NCI-H1436 (cell line): ENCODE measurements around the gene SMOC2.

Experiments used
- DNase-seq: peaks from one replicate; lab custom pipeline; 2025; lab: John Stamatoyannopoulos, UW

Gene SMOC2

DNA sequence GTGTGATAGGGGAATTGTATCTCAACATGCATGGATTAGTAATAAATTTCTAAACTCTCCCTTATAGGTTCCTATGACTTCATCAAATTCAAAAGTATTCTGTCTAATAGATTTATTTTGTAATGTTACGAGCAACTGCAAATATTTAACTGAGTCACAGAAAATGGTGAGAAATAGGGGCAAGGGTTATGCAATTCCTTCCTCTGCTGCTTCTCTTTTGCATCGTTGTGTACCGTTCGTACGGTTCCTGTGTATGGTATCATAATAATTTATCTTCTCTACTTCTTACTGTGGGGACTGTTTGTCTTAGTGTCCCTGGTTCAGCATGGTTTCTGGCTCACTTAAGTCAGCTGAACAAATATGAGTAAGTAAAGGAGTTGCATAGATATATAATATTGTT, 44.8 kb downstream of the SMOC2 start:
- DNase-seq = no peak

DNA sequence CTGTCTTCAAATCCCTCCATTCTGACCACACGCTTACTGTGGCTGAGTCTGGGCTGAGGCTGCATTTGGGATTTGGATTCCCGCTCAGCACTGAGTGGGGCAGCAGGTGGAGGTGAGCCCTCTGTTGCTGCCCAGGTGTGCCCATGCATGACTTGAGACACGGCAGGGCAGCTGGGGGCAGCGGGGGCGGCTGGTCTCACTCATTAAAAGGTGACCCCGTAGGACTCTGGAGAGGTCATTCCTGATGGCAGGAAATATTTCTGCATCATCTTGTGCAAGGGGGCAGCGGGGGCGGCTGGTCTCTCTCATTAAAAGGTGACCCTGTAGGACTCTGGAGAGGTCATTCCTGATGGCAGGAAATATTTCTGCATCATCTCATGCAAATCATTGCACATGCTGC, 49.8 kb downstream of the SMOC2 start:
- DNase-seq = no peak

GRCh38 chr6:168493976-168494375, 53.0 kb downstream of the SMOC2 start:
- no peak for DNase-seq

DNA sequence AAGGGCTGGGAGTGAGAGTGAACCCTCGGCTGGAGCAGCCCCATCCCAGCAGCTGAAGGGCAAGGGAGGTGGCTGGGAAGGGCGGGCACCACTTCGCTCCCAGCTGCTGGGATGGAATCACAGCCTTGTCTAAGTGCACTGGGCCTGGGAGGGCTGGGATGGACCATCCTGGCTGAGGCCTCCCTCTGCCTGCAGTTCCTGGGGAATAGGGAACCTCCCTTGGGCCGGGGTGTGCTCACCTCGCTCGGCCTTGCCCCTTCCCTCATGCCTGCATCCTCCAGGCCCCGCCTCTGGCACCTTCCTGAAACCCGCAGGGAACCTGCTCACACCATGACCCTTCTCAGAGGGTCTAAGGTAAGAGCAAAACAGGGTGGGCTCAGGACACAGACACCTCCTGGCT, 53.7 kb downstream of the SMOC2 start:
- DNase-seq = no peak

DNA sequence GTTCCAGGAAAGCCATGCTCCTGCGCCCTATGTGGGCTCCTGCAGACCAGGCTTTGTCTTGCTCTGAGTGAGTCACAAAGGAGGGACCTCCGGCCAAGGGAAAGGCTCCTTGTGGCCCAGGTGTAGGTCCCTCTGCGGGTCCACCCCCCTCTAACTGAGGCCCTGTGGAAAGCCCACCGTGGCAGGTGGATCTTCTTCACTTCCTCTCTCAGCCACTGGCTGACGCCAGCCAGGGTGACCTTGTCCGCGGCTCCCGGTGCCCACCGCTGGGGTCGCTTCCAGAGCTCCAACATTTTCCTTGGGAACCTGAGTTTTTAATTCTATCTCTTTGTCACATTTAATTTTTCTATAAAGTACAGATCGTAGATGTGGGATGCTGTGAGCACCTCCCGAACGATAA, 54.1 kb downstream of the SMOC2 start:
- no peak for DNase-seq

DNA sequence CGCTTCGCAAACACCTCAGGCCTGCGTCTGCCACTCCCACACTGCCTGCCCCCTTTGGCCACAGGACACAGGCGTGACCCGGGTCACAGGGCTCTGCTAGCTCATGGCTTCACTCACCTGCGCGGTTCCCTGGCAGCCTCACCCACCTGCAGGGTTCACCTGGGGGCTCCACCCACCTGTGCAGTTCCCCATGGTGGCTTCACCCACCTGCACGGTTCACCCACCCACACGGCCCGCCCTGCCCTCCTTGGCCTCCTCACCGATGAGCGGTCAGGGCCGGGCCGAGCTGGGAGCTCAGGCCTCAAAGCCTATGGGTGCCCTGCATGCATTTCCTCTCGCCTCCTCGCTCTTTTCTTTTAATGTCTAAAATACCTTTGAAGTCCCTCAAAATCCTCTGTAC, 54.7 kb downstream of the SMOC2 start:
- DNase-seq = no peak

DNA sequence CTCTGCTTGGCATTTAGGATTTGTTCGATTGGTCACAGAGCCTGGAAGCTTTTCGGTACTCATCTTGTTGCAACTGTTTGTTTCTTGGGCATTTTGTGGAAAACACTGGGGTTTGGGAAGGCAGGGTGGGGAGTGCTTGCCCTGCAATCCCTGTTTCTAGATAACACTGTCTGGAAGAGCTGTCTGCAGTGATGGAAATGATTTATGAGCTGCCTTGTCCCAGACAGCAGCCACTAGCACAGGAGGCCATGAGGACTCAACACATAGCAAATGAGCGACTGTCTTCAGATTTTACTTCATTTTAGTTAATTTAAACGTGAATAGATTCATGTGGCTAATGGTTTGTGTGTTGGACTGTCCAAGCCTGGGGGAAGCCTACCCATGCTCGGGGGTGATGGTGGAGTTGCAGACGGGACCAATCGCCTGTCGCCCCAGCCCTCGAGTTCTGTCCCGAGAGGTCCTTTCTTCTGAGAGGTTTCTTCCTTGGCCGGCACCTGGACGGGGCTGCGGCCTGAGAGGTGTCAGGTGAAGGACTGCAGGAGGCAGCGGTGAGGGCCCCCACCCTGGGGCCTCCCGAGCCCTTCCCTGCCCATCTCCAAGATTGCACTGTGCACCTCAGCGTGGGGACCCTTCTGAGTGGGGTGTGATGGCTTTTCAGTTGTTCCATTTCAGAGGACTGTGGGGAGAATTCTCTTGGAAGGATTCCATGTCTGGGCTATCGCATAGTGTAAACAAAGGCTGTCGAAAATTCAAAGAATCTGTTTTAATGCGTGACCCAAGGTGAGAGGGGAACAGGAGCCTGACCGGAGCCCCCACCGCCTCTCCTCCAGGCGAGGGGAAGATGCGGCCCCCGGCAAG, 55.4 kb downstream of the SMOC2 start:
- no peak for DNase-seq

DNA sequence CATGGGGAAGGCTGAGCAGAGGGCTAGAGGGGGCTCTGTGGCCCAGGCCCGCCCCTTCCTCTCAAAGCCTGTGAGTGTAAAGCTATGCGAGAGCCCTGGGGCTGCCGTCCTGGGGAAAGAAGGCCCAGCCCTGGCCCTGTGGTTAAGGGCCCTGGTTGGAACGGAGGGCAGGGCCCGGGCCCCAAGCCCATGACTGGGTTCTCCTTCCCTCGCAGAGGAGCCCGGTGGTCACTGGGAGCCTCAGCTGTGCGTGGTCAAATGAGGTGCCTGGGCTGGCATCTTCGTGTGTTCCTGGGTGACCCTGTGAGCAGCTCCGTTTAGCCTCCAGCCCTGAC, 56.0 kb downstream of the SMOC2 start:
- no peak for DNase-seq

GRCh38 chr6:168497381-168497780, 56.4 kb downstream of the SMOC2 start:
- DNase-seq = no peak

GRCh38 chr6:168498161-168498843, 57.3 kb downstream of the SMOC2 start:
- DNase-seq = no peak

DNA sequence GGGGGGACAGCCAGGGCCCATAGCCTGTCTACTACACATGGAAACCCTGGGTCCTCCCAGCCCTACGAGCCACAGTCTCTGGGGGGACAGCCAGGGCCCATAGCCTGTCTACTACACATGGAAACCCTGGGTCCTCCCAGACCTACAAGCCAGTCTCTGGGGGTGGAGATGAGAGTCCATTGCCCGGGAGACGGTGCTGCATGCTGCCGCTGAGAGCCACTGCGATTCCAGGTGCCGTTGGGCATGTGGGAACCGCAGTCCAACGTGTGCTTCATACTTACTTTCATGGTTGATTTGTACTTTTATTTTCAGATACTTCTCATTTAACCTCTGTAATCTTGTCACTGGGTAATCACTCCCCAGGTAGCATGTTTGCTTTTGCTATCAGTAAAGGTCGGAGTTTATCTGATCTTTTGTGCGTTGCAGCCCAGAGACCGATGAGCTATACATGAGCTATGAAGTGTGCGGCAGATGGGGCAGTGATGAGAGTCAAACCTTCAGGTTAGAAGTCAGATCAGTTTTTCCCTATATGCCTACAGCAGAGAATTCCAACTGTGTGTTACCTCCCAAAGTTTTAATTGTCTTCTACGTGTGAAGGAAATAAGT, 58.2 kb downstream of the SMOC2 start:
- DNase-seq = no peak

GRCh38 chr6:168500519-168500918, 59.5 kb downstream of the SMOC2 start:
- no peak for DNase-seq

- DNase-seq = no peak
Measured at GRCh38 chr6:168501561-168501960, 60.6 kb downstream of the SMOC2 start.

DNA sequence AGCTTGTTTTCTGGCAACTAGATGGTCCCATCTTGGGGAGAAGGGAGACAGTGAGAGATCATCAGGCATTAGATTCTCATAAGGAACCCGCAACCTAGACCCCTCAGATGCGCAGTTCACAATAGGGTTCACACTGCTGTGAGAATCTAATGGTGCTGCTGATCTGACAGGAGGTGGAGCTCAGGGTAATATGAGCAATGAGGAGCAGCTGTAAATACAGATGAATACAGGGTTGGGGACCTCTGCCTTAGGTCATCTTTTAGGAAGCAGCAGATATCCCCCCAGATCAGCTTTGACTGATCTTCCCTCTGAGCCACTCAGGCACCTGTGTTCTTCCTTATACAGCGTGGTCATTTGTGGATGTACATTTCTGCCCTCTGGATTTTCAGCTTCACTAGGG, 63.4 kb downstream of the SMOC2 start:
- DNase-seq = no peak

DNA sequence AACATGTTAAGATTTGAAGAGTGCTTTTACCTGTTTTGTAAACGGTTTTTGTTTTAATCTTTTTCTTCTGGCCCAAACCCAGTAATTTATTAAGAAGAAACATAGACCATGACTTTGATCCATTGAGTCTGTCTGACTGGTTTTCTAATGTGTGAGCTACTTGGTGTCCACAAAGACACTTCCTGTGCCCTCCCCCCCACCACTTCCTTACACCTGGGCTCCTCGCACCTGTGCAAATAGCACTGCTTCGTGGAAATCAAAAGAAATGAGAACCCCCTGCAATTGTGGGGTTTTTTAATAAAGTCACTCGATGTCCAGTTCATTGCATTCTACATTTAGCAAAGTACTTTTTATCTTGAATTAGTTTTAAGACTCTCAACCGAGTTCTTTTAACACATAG, 65.5 kb downstream of the SMOC2 start:
- peak; percentile 33 for DNase-seq

- DNase-seq = peak; percentile 34
Measured at GRCh38 chr6:168507297-168507696, 66.3 kb downstream of the SMOC2 start.

GRCh38 chr6:168507730-168508129, 66.7 kb downstream of the SMOC2 start:
- no peak for DNase-seq

- no peak for DNase-seq
Measured at GRCh38 chr6:168508903-168509302, 67.9 kb downstream of the SMOC2 start.

GRCh38 chr6:168513766-168514165, 72.8 kb downstream of the SMOC2 start:
- no peak for DNase-seq

DNA sequence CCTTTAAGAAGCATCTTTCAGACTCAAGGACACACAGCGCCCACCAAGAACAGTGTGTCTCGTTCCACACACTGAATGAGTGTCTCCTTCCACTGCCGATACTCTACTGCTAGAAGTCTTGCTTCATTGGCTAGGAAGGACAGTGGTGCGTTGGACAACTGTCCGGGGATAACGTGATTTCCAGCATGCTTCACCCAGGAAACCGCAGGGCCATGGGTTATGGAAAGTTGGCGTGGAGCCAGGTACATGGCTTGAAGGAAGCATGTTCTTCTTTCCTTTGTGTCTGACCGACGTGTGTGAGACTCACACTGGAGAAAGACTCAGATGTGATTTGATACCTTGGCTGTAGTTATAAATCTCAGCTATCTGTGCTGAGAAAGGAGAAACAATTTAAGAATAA, 73.2 kb downstream of the SMOC2 start:
- DNase-seq = no peak

- DNase-seq = no peak
Measured at GRCh38 chr6:168515376-168515775, 74.4 kb downstream of the SMOC2 start.

DNA sequence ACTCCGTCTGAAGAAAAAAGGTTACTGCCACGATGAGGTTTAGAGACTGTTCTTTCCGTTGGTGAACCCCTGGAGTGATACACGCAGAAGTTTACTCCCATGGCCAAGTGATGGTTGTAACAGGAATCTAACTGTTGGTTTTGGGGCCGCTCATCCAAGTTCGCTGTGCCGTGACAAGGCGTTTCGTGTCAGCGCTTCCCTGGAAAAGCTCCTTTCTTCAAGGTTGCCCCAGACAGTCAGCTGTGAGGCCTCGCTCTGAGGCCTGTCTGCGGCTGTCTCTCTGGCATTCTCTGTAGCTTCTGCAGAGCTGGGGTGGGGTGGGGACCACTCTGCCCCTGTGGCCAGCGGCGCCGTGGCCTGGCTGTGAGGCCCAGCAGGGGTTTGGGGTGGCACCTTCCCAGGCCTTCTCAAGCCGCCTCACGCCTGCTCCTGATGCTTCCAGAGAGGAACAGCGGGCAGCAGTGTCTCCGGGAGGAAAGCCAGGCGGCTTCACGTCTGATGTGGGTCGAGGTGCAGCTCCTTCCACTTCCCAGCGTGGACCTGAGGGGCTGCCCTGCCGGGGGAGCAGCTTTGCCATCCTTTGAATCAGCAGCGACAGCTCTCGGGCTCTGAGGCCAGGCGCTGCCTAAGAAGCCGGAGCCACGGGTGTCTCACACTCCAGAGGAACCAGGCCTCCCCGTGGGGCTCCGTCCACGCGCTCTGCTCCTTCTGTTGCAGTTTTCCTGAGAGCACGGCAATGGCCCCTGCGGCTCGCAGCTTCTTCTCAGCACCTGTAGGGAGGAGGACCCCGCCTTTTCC, 76.2 kb downstream of the SMOC2 start:
- no peak for DNase-seq
